H1 (cell line): ENCODE measurements around the gene ADAMTS6.

Experiments
- CTBP2 ChIP-seq: IDR thresholded peaks from 2 replicates; pipeline ENCODE4 v1.7.0; 2011; ENCODE audit warnings: borderline replicate concordance, mild to moderate bottlenecking, moderate library complexity, mixed read lengths, low read length; ENCODE audit not compliant: insufficient read depth, insufficient read length
- CTCF ChIP-seq, 3 experiments: IDR thresholded peaks; 1 replicate in 2 of 3; 2 replicates in 1 of 3; pipeline versions ENCODE4 v1.5.1 to v1.6.1; 2011; ENCODE audit warnings: low read length in 3 of 3, mild to moderate bottlenecking in 3 of 3, inconsistent platforms in 2 of 3, low read depth in 1 of 3, moderate library complexity in 1 of 3; ENCODE audit not compliant: insufficient read depth in 1 of 3; ENCODE audit errors: control extremely low read depth in 1 of 3
- EP300 ChIP-seq, 2 experiments: IDR thresholded peaks; 1 replicate in 1 of 2; 2 replicates in 1 of 2; pipeline ENCODE4 v1.6.1; 2011 to 2012; ENCODE audit warnings: low read depth in 2 of 2, low read length in 2 of 2, mild to moderate bottlenecking in 2 of 2, borderline replicate concordance in 1 of 2, inconsistent platforms in 1 of 2, moderate library complexity in 1 of 2
- POLR2AphosphoS5 ChIP-seq: IDR thresholded peaks from 2 replicates; pipeline ENCODE4 v1.6.1; 2011; ENCODE audit warnings: low read depth, low read length
- SP2 ChIP-seq: IDR thresholded peaks from 2 replicates; pipeline ENCODE4 v1.6.1; 2012; ENCODE audit warnings: mild to moderate bottlenecking, low read length, inconsistent platforms
- YY1 ChIP-seq: IDR thresholded peaks from 2 replicates; pipeline ENCODE4 v1.6.1; 2011; ENCODE audit warnings: low read depth, mild to moderate bottlenecking, low read length

GRCh38 chr5:65391591-65391990 lies 90.1 kb downstream of the ADAMTS6 start:
- TF ChIP-seq POLR2AphosphoS5 (no peak), SP2 (no peak), CTBP2 (no peak), YY1 (no peak), EP300 (IDR thresholded peaks at IDR 0.05; ENCODE audit: borderline replicate concordance in 1 of 2, low read depth in 2 of 2, low read length in 2 of 2) (no peak), CTCF (IDR thresholded peaks at IDR 0.05; ENCODE audit: control extremely low read depth in 1 of 3, insufficient read depth in 1 of 3, low read depth in 1 of 3, low read length in 3 of 3) (no peak)
